ENCODE results near the gene DDX3X.
"Not testable (repeated sequence)": the region's sequence is repeated elsewhere in the genome, so short reads cannot be mapped to it uniquely, and the experiment has no call there.

The DDX3X gene

DNA sequence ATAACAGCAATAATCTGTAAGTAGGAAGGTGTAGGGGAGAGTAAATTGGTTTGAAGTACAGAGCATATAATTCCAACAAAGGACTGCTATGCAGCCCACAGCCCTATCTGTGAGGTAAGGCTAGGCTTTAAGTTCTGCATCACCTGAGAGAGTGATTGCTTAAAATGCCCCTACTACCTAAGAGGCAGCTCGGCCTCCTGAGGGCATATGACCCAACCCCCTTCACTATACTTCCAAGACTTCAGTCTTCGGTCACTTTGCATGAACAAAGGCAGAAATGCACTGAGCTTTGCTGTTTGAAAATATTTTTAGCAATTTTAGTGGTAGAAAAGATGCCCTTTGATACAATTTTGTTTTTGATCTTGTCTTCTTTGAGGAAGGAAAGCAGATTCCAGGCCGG is 4.9 kb upstream of the DDX3X start:
- no peak for DNase-seq

DNA sequence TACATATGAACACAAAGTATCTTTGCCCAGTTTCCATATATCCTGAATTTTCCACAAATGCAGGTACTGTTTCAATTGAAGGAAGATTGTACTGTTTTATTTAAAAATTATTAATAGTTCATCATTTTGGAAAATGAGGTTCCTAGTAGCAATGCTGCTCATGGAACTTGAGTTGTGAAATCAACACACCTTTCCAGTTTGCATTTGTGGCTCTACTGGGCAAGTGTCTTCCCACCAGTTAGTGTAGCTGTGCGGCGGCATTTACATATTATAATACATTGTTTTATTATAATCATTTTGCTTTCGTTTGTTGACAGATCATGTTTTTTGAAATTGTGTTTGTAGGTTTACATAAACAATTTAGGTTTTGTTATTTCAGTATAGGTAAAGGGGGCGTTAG is 2.0 kb upstream of the DDX3X start:
- DNase-seq = no peak

DNA sequence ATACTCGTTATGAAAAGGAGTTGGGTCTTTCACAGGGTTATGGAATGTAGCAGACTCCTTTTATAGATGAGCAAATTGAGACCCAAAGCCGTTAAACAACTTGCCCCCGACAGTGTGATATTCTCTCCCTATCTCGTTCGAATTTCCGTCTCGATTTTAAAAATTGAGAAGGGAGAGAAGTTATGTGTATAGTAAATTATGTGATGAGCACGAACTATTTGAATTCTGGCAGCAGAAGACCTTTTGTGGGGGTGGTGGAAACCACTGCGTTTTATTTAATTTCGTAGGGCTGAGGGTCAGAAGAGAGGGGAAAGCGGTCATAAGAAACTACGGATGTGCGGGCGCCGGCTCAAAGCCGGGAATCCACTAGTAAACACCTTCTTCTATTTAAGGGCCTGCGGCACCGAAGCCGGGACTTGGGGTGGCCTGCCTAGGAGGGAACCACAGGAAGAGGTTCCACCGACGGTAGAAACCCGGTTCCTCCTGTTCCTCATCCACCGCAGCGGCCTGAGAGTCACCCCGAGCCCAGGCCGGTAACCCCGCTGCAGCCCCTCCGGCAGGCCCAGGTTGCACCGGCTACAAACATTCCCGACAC is 1.5 kb upstream of the DDX3X start:
- no peak for DNase-seq

DNA sequence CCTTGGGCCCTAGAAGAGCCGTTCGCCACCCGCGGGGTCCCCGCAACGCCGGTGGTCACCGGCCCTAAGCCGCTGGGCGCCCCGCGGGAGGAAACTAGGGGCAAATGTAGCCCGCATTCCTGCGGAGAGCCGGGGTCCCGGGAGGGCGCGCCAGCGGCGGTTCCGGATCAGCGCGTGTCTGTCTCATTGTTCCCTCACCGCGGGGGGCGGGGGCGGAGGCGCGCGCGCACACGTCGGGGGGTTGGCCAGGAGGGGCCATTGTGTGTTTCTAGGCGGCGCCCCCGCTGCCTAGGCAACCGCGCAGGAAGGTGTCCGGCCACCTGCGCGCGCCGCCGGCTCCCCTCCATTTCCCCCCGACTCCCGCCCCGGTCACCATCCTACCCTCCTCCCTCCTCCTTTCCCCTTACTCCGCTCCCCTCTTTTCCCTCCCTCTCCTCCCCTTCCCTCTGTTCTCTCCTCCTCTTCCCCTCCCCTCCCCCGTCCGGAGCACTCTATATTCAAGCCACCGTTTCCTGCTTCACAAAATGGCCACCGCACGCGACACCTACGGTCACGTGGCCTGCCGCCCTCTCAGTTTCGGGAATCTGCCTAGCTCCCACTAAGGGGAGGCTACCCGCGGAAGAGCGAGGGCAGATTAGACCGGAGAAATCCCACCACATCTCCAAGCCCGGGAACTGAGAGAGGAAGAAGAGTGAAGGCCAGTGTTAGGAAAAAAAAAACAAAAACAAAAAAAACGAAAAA is 789 bp upstream of the DDX3X start:
- peak; percentile 89 for DNase-seq

DNA sequence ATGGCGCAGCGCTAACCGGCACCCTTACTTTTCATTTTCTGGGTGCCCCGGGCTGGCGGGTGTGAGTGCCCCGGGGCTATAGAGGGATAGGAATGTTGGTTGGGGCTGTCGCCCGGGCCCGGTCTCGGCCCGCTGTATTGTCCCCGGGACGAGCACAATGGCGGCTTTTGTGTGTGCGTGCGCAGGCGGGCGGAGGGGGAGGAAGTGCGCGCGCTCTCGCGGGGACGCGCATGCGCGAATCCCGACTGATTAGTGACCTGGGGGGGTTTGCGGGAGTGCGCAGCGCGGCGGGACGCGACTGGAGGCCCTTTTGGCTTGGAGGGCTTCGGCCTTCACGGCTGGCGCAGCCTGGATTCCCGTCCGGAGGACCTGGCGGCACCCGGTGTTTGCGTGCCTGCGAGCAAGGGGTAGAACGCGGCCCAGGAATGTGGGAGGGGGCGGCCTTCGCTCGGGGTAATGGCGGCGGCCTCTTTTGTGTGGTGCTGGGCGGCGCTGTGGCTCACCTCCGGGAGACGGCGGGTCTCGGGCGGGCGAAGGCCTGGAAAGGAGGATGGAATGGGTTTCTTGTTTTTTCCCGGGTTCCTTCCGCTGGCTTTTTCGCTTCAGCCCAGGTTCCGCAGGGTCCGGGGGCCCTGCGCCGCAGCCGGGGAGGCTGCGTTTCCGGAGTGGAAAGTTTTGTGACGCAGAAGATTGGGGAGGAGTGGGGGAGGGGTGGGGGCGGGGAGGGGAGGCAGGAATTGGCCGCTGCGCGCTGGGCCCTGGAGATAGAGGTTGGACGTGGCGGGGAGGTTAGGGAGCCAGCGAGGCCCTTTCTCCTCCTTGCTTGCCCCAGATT is 618 bp downstream of the DDX3X start:
- peak; percentile 73 for DNase-seq

DNA sequence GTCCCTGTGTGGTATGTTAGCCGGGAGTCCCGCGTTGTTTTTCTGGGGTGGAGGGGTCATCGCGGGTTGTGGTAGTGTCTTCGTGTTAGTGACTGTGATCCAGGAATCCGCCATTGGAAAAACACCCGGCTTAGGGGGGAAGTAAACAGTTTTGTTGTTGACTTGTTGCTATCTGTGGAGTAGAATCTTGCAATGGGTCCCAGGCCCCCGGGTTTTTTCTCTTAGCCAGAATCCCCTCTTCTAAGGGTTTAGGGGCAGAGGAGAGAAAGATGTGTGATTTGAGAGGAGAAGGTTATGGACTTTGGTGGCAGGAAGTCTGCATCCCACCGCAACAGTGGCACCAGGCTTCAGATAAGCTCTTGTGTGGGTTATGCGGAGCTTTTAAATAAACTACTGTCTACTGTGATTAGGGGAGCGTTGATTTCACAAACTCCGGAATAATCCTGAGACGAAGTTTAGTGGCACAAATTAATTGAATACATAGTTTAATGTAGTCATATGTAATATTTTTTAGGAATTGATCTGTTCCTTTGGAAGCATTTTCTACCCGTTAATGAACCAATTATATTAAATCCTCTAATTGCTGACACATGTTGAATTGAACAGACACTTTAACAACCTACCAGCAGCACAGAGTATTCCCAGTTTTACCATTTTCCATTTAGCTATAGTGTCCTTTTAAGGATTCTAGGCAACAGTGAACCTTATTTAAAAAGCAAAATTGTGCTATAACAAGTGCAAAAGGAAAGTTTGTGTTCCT is 1.4 kb downstream of the DDX3X start:
- DNase-seq = no peak

DNA sequence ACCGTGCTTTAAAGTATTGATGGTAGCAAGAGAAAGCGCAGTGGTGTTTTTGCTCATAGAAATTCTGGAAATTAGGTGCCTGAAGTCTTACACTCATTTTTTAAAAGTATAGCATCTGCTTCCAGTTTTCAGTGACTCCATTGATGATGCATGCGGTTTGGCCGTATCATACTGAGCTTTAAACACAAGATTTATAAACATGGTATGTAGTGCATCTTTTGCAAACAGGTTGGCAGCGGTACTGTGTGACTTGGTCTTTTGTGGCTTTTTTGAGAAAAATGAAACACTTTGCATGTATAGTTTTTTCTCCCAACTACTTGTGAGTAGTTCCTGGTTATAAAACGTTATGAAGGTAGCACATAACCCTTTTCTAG is 2.0 kb downstream of the DDX3X start:
- no peak for DNase-seq

DNA sequence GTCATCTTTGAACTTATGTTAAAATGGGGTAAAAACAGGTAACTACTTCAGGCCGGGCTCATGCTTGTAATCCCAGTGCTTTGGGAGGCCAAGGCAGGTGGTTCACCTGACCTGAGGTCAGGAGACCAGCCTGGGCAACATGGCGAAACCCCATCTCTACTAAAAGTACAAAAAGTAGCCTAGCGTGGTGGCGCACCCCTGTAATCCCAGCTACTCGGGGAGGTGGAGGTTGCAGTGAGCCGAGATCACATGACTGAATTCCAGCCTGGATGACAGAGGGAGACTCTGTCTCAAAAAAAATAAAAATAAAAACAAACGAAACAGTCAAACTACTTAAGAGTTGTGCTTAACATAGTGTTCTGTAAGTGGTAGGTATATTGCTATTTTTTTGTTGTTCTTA is 2.5 kb downstream of the DDX3X start:
- no peak for DNase-seq

DNA sequence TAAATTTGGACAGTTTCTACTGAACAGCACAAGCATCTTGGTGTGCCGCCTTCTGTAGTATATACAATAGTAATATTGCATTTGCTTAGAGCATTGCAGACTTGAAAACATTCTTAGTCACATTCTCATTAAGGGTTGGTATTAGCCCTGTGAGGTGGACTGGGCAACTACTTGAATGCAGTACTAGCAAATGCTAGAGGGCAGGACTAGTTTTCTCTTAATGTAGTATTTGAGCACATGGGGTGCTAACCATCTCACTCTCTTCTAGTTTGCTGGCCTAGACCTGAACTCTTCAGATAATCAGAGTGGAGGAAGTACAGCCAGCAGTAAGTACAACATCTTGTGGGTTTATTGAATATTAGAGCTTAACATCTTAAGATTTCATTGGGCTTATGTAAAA is 3.2 kb downstream of the DDX3X start:
- DNase-seq = no peak

DNA sequence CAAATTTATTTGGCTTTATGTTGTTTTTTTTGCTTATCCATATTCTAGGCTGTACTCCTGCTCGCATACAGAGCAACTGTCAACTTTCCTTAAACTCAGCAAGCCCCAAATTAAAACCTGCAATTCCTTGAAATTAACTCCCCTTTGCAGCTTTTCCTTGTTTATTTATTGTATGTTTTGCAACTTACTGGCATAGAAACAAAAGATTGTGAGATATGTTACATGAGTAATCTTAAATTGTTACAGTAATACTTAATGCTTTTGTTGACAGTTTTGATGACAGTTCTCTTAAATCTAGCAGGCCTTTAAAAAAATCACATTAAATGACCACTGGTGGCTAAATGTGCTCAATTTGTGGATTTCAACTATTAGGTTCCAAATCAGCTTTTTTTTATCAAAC is 4.5 kb downstream of the DDX3X start:
- DNase-seq = no peak

DNA sequence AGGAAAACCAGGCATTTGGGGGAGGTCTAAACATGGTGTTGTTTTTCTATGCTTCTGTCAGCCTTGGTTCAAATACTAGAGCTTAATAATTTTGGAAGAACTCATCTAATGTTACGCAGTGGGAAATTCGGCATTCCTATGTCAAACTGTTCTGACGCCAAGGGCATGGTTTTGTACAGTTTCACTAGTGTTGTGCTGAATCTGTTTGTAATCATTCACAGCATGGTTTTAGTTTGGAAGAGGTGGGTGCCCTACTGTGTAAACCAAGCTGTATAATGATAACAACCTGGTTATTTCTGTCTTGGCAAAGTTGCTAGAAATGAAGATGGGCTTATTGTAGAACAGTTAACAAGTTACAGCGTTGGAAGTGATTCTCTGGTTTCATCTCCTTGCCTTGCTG is 5.2 kb downstream of the DDX3X start:
- DNase-seq = no peak

DNA sequence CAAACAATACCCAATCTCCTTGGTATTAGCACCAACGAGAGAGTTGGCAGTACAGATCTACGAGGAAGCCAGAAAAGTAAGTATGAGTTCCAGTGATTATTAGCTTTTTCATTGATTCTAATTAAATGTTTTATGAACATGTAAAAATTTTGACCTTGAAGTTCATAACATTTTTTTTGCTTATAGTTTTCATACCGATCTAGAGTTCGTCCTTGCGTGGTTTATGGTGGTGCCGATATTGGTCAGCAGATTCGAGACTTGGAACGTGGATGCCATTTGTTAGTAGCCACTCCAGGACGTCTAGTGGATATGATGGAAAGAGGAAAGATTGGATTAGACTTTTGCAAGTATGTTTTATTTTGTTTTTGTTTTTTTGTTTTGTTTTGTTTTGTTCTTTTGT is 10.1 kb downstream of the DDX3X start:
- no peak for DNase-seq

DNA sequence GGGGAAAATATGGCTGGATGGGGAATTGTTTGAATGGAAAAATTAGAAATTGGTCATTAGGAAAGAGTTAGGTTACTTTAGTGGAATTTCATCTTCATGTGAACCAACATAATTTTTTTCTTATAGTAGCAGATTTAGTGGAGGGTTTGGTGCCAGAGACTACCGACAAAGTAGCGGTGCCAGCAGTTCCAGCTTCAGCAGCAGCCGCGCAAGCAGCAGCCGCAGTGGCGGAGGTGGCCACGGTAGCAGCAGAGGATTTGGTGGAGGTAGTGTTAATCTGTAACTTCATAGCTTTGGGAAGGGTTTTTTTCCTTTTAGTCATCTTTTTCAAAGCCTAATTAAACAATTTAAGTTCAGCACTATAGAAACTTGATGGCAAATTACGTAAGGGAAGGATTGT is 13.2 kb downstream of the DDX3X start:
- no peak for DNase-seq

DNA sequence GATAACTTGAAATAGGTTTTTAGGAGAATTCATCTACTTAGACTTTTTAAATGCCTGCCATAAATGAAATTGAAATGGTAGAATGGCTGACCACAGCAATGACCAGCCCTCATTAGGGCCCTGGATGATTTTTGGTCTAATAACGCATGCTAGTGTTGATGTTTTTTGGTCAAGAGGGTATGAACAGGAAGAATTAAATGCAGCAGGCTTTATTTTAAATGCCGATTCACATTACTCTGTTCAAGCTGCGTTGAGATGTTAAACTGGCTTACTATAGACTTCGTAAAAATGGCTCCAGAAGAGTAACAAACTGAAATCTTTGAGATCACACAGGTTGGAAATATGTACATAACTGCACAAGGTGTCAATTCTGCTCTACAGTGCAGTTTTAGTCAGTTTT is 14.6 kb downstream of the DDX3X start:
- no peak for DNase-seq

DNA sequence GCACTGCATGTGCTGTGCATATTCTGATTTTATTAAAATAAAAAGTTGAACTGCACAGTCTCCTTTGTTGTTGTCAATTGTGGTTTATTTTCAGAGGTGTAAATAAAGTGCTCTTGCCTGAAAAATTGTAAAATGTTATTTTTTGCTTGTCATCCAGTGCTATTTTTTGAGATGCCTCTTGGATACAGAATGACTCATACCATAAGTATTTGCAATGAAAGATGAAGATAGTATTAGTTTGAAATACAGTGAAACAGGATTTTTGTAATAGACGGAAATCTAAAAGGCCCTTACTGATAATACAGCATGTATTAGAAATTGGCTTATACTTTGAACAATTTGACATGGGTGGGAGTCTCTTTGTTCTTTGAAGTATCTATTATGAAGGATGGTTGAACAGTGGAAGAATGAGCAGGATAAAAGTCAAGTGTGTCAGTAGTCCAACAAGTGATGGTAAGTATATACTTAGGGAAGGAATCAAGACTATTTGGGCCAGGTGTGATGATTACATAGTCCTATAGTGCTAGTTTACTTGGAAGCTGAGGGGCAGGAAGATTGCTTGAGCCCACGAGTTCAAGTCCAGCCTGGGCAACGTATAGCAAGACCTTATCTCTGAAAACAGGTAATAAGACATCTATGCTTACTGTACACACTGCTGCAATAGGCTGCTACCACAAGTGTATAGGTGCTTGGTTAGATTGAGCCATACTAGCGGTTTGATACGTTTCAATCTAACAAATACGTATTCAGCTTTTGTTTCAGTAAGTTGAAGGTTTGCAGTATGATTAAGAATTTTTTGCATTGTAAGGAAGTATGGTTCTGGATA is 16.4 kb downstream of the DDX3X start:
- peak; percentile 34 for DNase-seq

DNA sequence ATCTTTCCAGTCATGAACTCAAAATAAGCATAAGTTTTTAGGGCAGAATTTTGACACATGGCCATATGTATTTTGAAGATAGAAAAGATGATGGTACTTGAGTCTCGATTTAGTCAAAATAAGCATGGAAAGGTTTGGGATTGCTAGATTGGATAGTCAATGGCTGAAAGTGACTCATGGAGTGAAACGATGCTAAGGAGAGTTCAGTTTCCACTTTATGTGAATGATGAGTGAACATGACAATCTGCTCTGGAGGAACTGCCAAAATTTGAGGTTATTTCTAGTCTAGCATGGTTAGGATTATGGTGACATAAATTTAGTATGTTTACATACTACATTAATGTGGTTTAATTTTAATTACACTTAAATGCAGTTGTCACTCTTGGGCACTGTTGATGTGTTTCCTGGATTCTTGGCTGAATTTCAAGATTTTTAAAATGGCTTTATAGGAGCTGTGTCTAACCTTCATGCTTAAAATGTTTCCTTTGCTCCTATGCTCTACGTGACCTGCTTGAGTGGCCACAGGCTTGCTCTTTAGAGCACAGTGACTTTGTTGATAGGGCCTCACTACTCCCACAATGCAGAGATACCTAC is 17.1 kb downstream of the DDX3X start:
- no peak for DNase-seq

DNA sequence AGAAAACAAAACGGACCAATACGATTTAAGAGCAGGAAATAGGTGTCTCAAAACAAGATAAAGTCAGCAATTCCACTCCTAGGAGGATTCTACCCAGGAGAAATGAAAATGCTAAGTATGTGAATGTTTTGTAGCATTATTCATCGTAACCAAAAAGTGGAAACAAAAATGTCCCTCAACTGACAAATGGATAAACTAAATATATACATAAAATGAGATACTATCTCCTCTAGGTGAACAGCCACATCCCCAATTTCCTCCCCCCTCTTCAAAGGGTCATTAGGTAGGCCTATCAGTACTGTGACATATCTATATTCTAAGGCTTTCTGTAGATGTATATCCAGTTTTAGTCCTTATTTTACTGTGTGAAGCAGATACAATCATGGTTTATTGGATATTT is 18.0 kb downstream of the DDX3X start:
- DNase-seq = no peak

DNA sequence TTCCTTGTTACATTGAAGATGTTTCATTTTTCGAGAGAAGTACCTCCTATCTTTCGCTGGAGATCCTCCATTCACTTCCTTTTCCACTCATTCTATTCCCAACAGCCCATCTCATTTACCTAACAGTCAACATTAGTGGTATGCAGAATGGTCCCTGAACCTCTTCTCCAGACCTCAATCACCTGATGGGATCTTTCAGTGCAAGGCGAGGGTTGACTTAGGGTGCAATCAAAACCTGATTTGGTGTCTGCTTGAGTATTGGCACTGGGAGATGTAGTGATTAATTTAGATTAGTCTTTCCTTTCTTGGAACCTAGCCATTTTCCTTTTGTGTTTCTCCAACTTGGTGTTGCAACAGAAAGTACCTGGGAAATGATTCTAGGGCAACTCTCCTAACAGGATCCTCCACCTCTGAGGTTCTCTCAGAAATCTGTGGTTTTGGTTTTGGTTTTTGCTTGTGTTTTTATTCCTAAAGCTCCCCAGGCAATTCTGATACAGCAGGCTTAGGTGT is 18.4 kb downstream of the DDX3X start:
- no peak for DNase-seq

DNA sequence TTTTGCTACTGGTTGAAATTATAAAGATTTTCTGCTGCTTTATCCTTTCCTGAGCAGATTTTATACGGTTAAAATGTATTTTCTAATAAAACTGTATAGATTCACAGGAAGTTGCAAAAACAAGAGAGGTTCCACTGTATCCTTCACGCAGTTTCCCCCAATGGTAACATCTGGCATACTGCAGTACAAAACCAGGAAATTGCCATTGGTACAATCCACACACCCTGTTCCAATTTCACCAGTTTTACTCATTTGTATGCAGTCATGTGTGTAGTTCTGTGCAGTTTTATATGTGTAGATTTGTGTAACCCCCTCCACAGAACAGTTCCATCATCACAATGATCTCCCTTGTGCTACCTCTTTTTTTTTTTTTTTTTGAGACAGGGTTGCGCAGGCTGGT is 20.0 kb downstream of the DDX3X start:
- DNase-seq = no peak

DNA sequence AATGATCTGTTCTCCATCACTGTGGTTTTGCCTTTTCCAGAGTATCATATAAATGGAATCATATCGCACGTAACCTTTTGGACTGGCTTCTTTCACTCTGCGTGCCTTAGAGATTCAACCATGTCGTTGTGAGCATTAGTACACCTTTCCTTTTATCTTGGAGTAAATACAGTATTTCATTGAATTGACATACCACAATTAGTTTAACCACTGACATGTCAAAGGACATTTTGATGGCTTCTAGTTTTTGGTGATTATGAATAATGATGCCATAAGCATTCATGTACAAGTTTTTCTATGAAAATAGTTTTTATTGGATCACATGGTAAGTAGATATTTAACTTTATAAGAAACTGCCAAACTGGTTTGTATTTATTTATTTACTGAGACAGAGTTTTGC is 35.2 kb downstream of the DDX3X start:
- DNase-seq = no peak

DNA sequence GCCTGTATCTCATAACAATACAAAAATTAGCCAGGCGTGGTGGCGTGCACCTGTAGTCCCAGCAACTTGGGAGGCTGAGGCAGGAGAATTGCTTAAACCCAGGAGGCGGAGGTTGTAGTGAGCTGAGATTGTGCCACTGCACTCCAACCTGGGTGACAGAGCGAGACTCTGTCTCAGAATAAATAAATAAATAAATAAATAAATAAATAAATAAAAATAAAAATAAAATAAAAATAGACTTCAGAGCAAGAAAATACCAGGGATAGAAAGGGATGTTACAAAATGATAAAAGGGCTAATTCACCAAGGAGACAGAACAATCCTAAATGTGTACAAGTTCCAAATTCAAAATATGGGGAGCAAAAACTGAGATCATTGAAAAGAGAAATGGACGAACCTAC is 37.6 kb downstream of the DDX3X start:
- not testable (repeated sequence) for DNase-seq
